SK-N-SH (cell line): ENCODE results near the gene ARID2. TPM values are rescaled to one million over a fixed set of nuclear protein-coding genes. Genes with fewer than 3 reads are reported as not detected.

ENCODE experiments used
- CTCF ChIA-PET: fragments of 300-600, 350-600 bp; formaldehyde crosslinking; extraction: SDS; loops from one replicate; lab custom pipeline; 2021; lab: Yijun Ruan, JAX
- POLR2A ChIA-PET: fragments of 350-600 bp; sonication (Branson Sonifier 250); formaldehyde crosslinking; extraction: SDS; loops from one replicate; lab custom pipeline; 2020; ENCODE audit warnings: antibody characterized with exemption, inconsistent platforms; lab: Yijun Ruan, JAX
- DNase-seq: peaks from one replicate; pipeline ENCODE4 v3.0.0; 2012
- H2AFZ ChIP-seq: fragments of 200-600 bp; sonication (generic); 2 replicates; pipeline ENCODE4 v1.8.1; 2016; ENCODE audit warnings: antibody characterized with exemption, mild to moderate bottlenecking, low read depth
- H3F3A ChIP-seq: fragments of 200-600 bp; sonication (generic); replicated peaks from 2 replicates; pipeline ENCODE3; 2016; ENCODE audit warnings: antibody characterized with exemption, mild to moderate bottlenecking; ENCODE audit not compliant: insufficient read depth
- H3K27ac ChIP-seq, 2 experiments: fragments of 200-500 bp in 1 of 2; fragments of 200-600 bp in 1 of 2; sonication (Bioruptor generic) in 1 of 2; sonication (generic), shearing (Covaris generic) in 1 of 2; 2 replicates each; pipeline versions ENCODE4 v1.5.1 to v1.6.1; 2014 to 2016; ENCODE audit warnings: low read depth in 2 of 2, inconsistent platforms in 1 of 2, low read length in 1 of 2, mild to moderate bottlenecking in 1 of 2, mixed read lengths in 1 of 2
- H3K27me3 ChIP-seq: fragments of 200-600 bp; sonication (generic), shearing (Covaris generic); 2 replicates; pipeline ENCODE4 v1.6.1; 2016; ENCODE audit warnings: mixed run types; ENCODE audit not compliant: insufficient read depth
- H3K36me3 ChIP-seq, 2 experiments: fragments of 200-500 bp in 1 of 2; fragments of 200-600 bp in 1 of 2; sonication (Bioruptor generic) in 1 of 2; sonication (generic) in 1 of 2; replicated peaks in 1 of 2; 2 replicates each; pipeline versions ENCODE3 to v1.5.1; 2014 to 2016; ENCODE audit warnings: low read length in 1 of 2, mild to moderate bottlenecking in 1 of 2; ENCODE audit not compliant: insufficient read depth in 2 of 2, control insufficient read depth in 1 of 2
- H3K4me1 ChIP-seq, 2 experiments: fragments of 200-500 bp in 1 of 2; fragments of 200-600 bp in 1 of 2; sonication (Bioruptor generic) in 1 of 2; sonication (generic), shearing (Covaris generic) in 1 of 2; 2 replicates each; pipeline versions ENCODE4 v1.5.1 to v1.6.1; 2014 to 2016; ENCODE audit warnings: low read depth in 1 of 2, low read length in 1 of 2, mixed run types in 1 of 2; ENCODE audit not compliant: insufficient read depth in 2 of 2, control insufficient read depth in 1 of 2
- H3K4me2 ChIP-seq: fragments of 200-600 bp; sonication (generic), shearing (Covaris generic); 2 replicates; pipeline ENCODE4 v1.6.1; 2017; ENCODE audit warnings: mixed run types
- H3K4me3 ChIP-seq, 2 experiments: fragments of 200-500 bp in 1 of 2; fragments of 200-600 bp in 1 of 2; sonication (Bioruptor generic) in 1 of 2; sonication (generic), shearing (Covaris generic) in 1 of 2; 2 replicates each; pipeline versions ENCODE4 v1.5.1 to v1.8.1; 2014 to 2016; ENCODE audit warnings: low read depth in 2 of 2, inconsistent platforms in 1 of 2, low read length in 1 of 2, mild to moderate bottlenecking in 1 of 2, mixed read lengths in 1 of 2, moderate library complexity in 1 of 2
- H3K79me2 ChIP-seq: fragments of 200-600 bp; sonication (generic); 2 replicates; pipeline ENCODE4 v1.8.1; 2017; ENCODE audit warnings: mild to moderate bottlenecking; ENCODE audit not compliant: insufficient read depth
- H3K9ac ChIP-seq: fragments of 200-600 bp; sonication (generic); 2 replicates; pipeline ENCODE4 v1.6.1; 2017; ENCODE audit warnings: mixed run types
- H3K9me2 ChIP-seq: fragments of 200-600 bp; sonication (generic); 2 replicates; pipeline ENCODE4 v1.6.1; 2017; ENCODE audit warnings: mixed run types
- H3K9me3 ChIP-seq: fragments of 200-600 bp; sonication (generic); 2 replicates; pipeline ENCODE4 v1.6.1; 2017; ENCODE audit warnings: mixed run types, mild to moderate bottlenecking, moderate library complexity
- H4K20me1 ChIP-seq: fragments of 200-600 bp; sonication (generic); 2 replicates; pipeline ENCODE4 v1.6.1; 2017; ENCODE audit warnings: mild to moderate bottlenecking, mixed run types; ENCODE audit not compliant: insufficient read depth
- FOSL2 ChIP-seq: IDR thresholded peaks from 2 replicates; pipeline ENCODE4 v1.4.0; 2012; ENCODE audit warnings: low read depth, mild to moderate bottlenecking, moderate library complexity, borderline replicate concordance
- FOXM1 ChIP-seq: IDR thresholded peaks from 2 replicates; pipeline ENCODE4 v1.4.0; 2012; ENCODE audit warnings: low read depth, mild to moderate bottlenecking
- GABPA ChIP-seq: IDR thresholded peaks from 2 replicates; pipeline ENCODE4 v1.4.0; 2012; ENCODE audit warnings: low read depth, mild to moderate bottlenecking
- GATA2 ChIP-seq: sonication (generic); formaldehyde crosslinking; IDR thresholded peaks from 2 replicates; pipeline ENCODE4 v1.5.0; 2020; ENCODE audit warnings: mild to moderate bottlenecking, missing genetic modification reagents
- MEF2A ChIP-seq: IDR thresholded peaks from 2 replicates; pipeline ENCODE4 v1.4.0; 2012; ENCODE audit warnings: low read depth, borderline replicate concordance
- MXI1 ChIP-seq: IDR thresholded peaks from 2 replicates; pipeline ENCODE4 v1.6.1; 2012; ENCODE audit warnings: mild to moderate bottlenecking, low read depth, low read length, improper control_type of control experiment
- NRF1 ChIP-seq: IDR thresholded peaks from 2 replicates; pipeline ENCODE4 v1.6.1; 2012; ENCODE audit warnings: low read depth, mild to moderate bottlenecking, low read length
- POLR2AphosphoS5 ChIP-seq: IDR thresholded peaks from 2 replicates; pipeline ENCODE4 v1.6.1; 2012; ENCODE audit warnings: low read depth, low read length
- RAD21 ChIP-seq: IDR thresholded peaks from 2 replicates; pipeline ENCODE4 v1.6.1; 2012; ENCODE audit warnings: mild to moderate bottlenecking, low read length
- RCOR1 ChIP-seq: fragments of 150-350 bp; IDR thresholded peaks from 2 replicates; pipeline ENCODE4 v1.6.1; 2017; ENCODE audit warnings: antibody characterized with exemption, low read length
- SIN3A ChIP-seq: IDR thresholded peaks from 2 replicates; pipeline ENCODE4 v1.6.1; 2012; ENCODE audit warnings: low read depth, mild to moderate bottlenecking, low read length, moderate library complexity, borderline replicate concordance
- TEAD4 ChIP-seq: IDR thresholded peaks from 2 replicates; pipeline ENCODE4 v1.4.0; 2012; ENCODE audit warnings: mild to moderate bottlenecking, borderline replicate concordance; ENCODE audit not compliant: insufficient read depth
- WGBS: methylation state at CpG from one replicate; pipeline ENCODE4 v1.1.6; 2017; ENCODE audit warnings: low lambda C conversion rate; 5-methylcytosine and 5-hydroxymethylcytosine counted together
- polyA plus RNA-seq, 3 experiments: library from polyadenylated mRNA; depleted of rRNA; stranded (reverse); fragments of >200 nt; gene quantifications; 2 replicates each; pipeline ENCODE4 v1.2.3, GENCODE V29; 2012
- TF ChIP-seq, protein P1 (sequence below): fragments of 150-350 bp; IDR thresholded peaks from 2 replicates; pipeline ENCODE4 v1.6.1; 2017; ENCODE audit warnings: antibody characterized with exemption, low read length, low read depth, borderline replicate concordance
- TF ChIP-seq, protein P2 (sequence below): fragments of 200-600 bp; sonication (generic); IDR thresholded peaks from 2 replicates; pipeline ENCODE4 v1.6.1; 2017; ENCODE audit warnings: antibody characterized with exemption, mild to moderate bottlenecking, moderate library complexity
- TF ChIP-seq, protein P3 (sequence below): IDR thresholded peaks from 2 replicates; pipeline ENCODE4 v1.4.0; 2012; ENCODE audit warnings: low read depth, borderline replicate concordance
- TF ChIP-seq, protein P4 (sequence below): IDR thresholded peaks from 2 replicates; pipeline ENCODE4 v1.4.0; 2012; ENCODE audit warnings: low read depth

ARID2 gene
- polyA plus RNA-seq, 1 of the 3 experiments (the other 2 are of a cell fraction), result 5.9 TPM

DNA sequence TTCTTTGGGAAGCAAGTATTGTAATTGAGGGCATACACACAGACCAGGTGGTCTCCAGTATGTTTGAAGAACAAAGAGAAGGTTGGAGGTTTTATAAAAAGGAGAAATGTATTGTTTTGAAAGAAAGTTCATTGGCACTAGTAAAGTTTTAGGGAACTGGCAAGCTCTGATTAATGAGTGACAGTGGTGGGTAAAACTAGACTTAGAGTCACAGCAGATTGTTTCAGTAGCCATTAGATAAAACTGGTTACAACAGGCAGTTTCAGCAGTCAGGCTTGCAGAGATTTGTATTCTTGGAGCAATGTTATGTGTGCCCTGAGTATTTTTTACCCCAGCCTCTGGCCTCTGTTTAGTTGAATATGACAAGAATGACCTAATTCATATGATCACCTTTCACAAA is 49.1 kb upstream of the ARID2 start (continued):
- no peak for TF ChIP-seq MXI1
- TF ChIP-seq SIN3A, result no peak
- TF ChIP-seq NRF1, result no peak
- TF ChIP-seq, protein P1, sequence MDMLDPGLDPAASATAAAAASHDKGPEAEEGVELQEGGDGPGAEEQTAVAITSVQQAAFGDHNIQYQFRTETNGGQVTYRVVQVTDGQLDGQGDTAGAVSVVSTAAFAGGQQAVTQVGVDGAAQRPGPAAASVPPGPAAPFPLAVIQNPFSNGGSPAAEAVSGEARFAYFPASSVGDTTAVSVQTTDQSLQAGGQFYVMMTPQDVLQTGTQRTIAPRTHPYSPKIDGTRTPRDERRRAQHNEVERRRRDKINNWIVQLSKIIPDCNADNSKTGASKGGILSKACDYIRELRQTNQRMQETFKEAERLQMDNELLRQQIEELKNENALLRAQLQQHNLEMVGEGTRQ, result no peak

DNA sequence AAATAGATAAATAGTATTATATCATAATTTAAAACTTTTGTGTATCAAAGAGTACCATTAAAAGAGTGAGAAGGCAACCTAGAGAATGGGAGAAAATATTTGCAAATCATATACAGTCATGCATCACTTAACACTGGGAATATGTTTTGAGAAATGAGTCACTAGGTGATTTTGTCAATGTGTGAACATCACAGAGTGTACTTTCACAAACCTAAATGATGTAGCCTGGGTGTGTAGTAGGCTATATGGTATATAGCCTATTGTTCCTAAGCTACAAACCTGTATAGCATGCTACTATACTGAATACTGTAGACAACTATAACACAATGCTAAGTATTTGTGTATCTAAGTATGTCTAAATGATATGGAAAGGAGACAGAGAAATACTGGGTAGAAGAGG is 48.0 kb upstream of the ARID2 start:
- Histone ChIP-seq H4K20me1 (no peaks in the 10 kb centered on the region), H3K79me2 (no peaks in the 10 kb centered on the region), H3K4me3 (no peak overlapping the region), H3K9ac (no peak overlapping the region), H3F3A (peaks cover 3% of the 10 kb centered on the region), H3K4me1 (no peaks in the 10 kb centered on the region), H3K9me2 (no peaks in the 10 kb centered on the region), H3K9me3 (no peaks in the 10 kb centered on the region), H3K36me3 (no peaks in the 10 kb centered on the region), H3K27ac (no peak overlapping the region), H3K4me2 (no peak overlapping the region), H2AFZ (no peak overlapping the region), H3K27me3 (no peaks in the 10 kb centered on the region)
- no peak for TF ChIP-seq MXI1
- TF ChIP-seq, protein P2, sequence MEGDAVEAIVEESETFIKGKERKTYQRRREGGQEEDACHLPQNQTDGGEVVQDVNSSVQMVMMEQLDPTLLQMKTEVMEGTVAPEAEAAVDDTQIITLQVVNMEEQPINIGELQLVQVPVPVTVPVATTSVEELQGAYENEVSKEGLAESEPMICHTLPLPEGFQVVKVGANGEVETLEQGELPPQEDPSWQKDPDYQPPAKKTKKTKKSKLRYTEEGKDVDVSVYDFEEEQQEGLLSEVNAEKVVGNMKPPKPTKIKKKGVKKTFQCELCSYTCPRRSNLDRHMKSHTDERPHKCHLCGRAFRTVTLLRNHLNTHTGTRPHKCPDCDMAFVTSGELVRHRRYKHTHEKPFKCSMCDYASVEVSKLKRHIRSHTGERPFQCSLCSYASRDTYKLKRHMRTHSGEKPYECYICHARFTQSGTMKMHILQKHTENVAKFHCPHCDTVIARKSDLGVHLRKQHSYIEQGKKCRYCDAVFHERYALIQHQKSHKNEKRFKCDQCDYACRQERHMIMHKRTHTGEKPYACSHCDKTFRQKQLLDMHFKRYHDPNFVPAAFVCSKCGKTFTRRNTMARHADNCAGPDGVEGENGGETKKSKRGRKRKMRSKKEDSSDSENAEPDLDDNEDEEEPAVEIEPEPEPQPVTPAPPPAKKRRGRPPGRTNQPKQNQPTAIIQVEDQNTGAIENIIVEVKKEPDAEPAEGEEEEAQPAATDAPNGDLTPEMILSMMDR, result no peak
- TF ChIP-seq MEF2A, result no peak
- no peak for TF ChIP-seq FOSL2
- TF ChIP-seq GATA2, result no peak
- TF ChIP-seq, protein P3, sequence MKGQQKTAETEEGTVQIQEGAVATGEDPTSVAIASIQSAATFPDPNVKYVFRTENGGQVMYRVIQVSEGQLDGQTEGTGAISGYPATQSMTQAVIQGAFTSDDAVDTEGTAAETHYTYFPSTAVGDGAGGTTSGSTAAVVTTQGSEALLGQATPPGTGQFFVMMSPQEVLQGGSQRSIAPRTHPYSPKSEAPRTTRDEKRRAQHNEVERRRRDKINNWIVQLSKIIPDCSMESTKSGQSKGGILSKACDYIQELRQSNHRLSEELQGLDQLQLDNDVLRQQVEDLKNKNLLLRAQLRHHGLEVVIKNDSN, result no peak
- TF ChIP-seq FOXM1, result no peak
- TF ChIP-seq RAD21, result no peak
- no peak for TF ChIP-seq POLR2AphosphoS5
- ChIA-PET POLR2A (no interaction called here), CTCF (no interaction called here)
- DNase-seq, result no peak

DNA sequence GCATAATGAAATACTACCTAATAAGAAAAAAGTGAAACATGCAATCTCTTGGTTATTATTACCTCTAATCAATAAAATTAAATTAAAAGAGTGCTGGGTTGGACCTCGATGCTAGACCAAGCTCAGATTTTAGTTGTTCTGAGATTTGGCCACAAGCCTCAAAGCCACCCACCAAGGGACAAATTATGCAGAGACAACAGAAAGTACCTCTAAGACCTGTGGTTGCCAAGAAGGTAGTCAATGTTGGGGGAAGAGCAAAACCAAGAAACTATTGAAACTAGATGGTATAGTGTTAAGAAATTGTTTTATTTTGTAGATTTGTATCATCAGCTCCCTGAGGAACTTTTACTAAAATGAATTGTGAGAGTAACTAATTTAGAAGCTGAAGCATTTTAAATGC is 43.8 kb upstream of the ARID2 start:
- no peaks in the 10 kb centered on the region for H4K20me1 ChIP-seq
- H3K9ac ChIP-seq, result no peak overlapping the region
- no peaks in the 10 kb centered on the region for H3K36me3 ChIP-seq
- H3K4me1 ChIP-seq, result no peaks in the 10 kb centered on the region; a peak in 1 of 4 replicates
- DNase-seq, result no peak
- no peaks in the 10 kb centered on the region for H3K9me2 ChIP-seq
- CTCF ChIA-PET, result interaction anchor here (0.7 kb wide), 1 partner anchor 9 kb away, joined by 3 read pairs; no protein-coding TSS in a partner anchor
- no peak overlapping the region for H3K27ac ChIP-seq
- H3K9me3 ChIP-seq, result no peaks in the 10 kb centered on the region
- no peaks in the 10 kb centered on the region for H3F3A ChIP-seq
- H3K4me2 ChIP-seq, result no peak overlapping the region
- H3K4me3 ChIP-seq, result no peak overlapping the region
- POLR2A ChIA-PET, result no interaction called here
- H3K79me2 ChIP-seq, result no peaks in the 10 kb centered on the region
- H2AFZ ChIP-seq, result no peak overlapping the region
- TF ChIP-seq MEF2A, result no peak
- no peak for TF ChIP-seq RCOR1
- no peak for TF ChIP-seq MXI1
- TF ChIP-seq, protein P4, sequence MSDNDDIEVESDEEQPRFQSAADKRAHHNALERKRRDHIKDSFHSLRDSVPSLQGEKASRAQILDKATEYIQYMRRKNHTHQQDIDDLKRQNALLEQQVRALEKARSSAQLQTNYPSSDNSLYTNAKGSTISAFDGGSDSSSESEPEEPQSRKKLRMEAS, result no peak
- no peak for TF ChIP-seq TEAD4
- TF ChIP-seq GABPA, result no peak
- no peak for TF ChIP-seq SIN3A
- H3K27me3 ChIP-seq, result no peaks in the 10 kb centered on the region
- 17% methylated on average over 1 of the region's 1 CpG for WGBS
